H1 (cell line): ENCODE data around the gene RPS19. TPM values are rescaled to one million over a fixed set of nuclear protein-coding genes. Genes with fewer than 3 reads are reported as not detected.

Source experiments
- BRCA1 ChIP-seq: IDR thresholded peaks from 2 replicates; pipeline ENCODE4 v1.6.1; 2012; ENCODE audit warnings: low read depth, low read length, improper control_type of control experiment
- CHD2 ChIP-seq: IDR thresholded peaks from 2 replicates; pipeline ENCODE4 v1.6.1; 2012; ENCODE audit warnings: low read length, improper control_type of control experiment
- CHD7 ChIP-seq: fragments of 300-600 bp; sonication (generic); IDR thresholded peaks from 2 replicates; pipeline ENCODE4 v1.7.1; 2012; ENCODE audit warnings: low read length, moderate library complexity, mild to moderate bottlenecking, inconsistent platforms; ENCODE audit not compliant: insufficient replicate concordance
- EP300 ChIP-seq, 2 experiments: IDR thresholded peaks; 1 replicate in 1 of 2; 2 replicates in 1 of 2; pipeline ENCODE4 v1.6.1; 2011 to 2012; ENCODE audit warnings: low read depth in 2 of 2, low read length in 2 of 2, mild to moderate bottlenecking in 2 of 2, borderline replicate concordance in 1 of 2, inconsistent platforms in 1 of 2, moderate library complexity in 1 of 2
- GTF2F1 ChIP-seq: IDR thresholded peaks from 2 replicates; pipeline ENCODE4 v1.6.1; 2012; ENCODE audit warnings: low read depth, low read length, improper control_type of control experiment, borderline replicate concordance
- KDM5A ChIP-seq: fragments of 200-600 bp; IDR thresholded peaks from 2 replicates; pipeline ENCODE4 v1.7.1; 2012; ENCODE audit warnings: mild to moderate bottlenecking, low read length, inconsistent platforms, mixed read lengths
- SIN3A ChIP-seq, 2 experiments: IDR thresholded peaks in 1 of 2; conservative IDR thresholded peaks in 1 of 2; 2 replicates each; pipeline ENCODE4 v1.6.1; 2011 to 2012; ENCODE audit warnings: low read length in 2 of 2, improper control_type of control experiment in 1 of 2, low read depth in 1 of 2, mild to moderate bottlenecking in 1 of 2
- SIX5 ChIP-seq: IDR thresholded peaks from 2 replicates; pipeline ENCODE4 v1.6.1; 2011; ENCODE audit warnings: mild to moderate bottlenecking, low read depth, low read length
- TBP ChIP-seq: IDR thresholded peaks from 2 replicates; pipeline ENCODE4 v1.6.1; 2011; ENCODE audit warnings: low read depth, low read length, improper control_type of control experiment
- TCF12 ChIP-seq: IDR thresholded peaks from 2 replicates; pipeline ENCODE4 v1.6.1; 2011; ENCODE audit warnings: low read depth, mild to moderate bottlenecking, low read length
- polyA plus RNA-seq, 7 experiments: library from polyadenylated mRNA; depleted of rRNA in 3 of 7; stranded (reverse) in 5 of 7; unstranded in 2 of 7; fragments of >200 nt in 5 of 7; fragments of 200-250 nt in 2 of 7; gene quantifications; 1 replicate in 5 of 7; 2 replicates in 1 of 7; 4 replicates in 1 of 7; pipeline versions ENCODE4 v1.2.1 to v1.2.3, GENCODE V29; 2011 to 2013; ENCODE audit warnings: missing spikeins in 2 of 7, mixed read lengths in 2 of 7
- total RNA-seq: library from RNA; stranded (reverse); fragmentation: NEBNext Ultra II Directional; extraction: Animal tissue kit (Norgen Biotek cat#: 25700); gene quantifications from 2 replicates; pipeline ENCODE4 v1.2.1, GENCODE V29; 2021

Gene RPS19
- total and polyA plus RNA-seq, 2 of the 8 experiments (the other 6 are each of a cell fraction or from before 2014, with no cell fraction given), result 2,817 to 5,751 TPM

GRCh38 chr19:41871573-41872383 lies 11.7 kb downstream of the RPS19 start (continued):
- TF ChIP-seq CHD7 (no peak), SIX5 (no peak), KDM5A (no peak), SIN3A (conservative IDR thresholded peaks at IDR 0.05 in 1 of 2, IDR thresholded peaks at IDR 0.05 in 1 of 2; ENCODE audit: low read depth in 1 of 2, low read length in 2 of 2) (no peak), TBP (no peak), CHD2 (peak; percentile 14; the same call in 1 of the 2 replicates), BRCA1 (no peak), TCF12 (no peak), EP300 (IDR thresholded peaks at IDR 0.05; ENCODE audit: borderline replicate concordance in 1 of 2, low read depth in 2 of 2, low read length in 2 of 2) (no peak), GTF2F1 (no peak)
